Midbrain (tissue), 1 donor: Measurements from ENCODE around the gene STEEP1.
A peak's percentile ranks its signal among the peaks of the same experiment; 100 is the strongest.

ENCODE experiments used
- DNase-seq: peaks from one replicate; lab custom pipeline; 2025; lab: John Stamatoyannopoulos, UW

Gene STEEP1

DNA sequence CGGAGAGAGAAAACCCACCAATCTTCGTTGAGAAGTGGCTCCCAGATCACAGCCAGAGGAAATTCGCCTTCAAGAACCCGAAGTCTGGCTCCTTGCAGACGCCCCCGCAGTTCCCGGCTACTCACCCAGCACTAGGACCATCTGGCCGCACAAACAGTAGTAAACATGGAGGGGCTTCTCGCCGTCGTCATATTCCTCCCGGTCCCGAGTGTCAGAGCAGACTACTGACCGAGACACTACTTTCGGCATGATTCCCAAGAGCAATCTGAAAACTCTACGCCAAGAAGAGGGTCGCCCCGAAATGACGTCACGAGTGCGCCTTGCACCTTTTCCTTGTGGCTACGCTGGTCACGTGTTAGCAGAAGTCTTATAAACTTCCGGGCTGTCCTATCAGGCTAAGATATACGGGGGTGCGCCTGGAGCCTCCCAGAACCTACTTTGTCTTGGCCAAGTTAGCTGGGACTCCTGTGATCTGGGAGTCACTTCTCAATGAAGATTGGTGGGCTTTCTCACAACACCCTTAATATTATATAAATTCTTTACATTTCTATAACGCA lies at the start of gene STEEP1:
Gene STEEP1 (minus strand): TSS at position 303 of the 557 bp plus-strand sequence. CDS start 54 bp downstream, at position 249.
- peak; percentile 74 for DNase-seq

DNA sequence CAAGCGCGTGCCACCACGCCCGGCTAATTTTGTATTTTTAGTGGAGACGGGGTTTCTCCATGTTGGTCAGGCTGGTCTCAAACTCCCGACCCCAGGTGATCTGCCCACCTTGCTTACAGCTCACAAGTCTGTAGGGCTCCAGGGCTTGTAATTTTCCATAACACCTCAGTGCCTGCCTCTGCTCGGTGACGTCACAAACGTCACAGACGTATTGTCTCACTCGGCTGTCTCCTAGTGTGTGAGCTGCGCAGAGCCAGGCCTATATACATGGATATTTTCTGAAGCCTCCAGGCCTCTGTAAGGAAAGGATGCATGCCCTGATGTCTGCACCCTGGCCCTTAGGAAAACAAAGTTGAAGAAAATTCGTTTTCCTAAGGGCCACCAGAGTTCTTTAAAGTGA lies 49.6 kb upstream of the STEEP1 start:
- no peak for DNase-seq

DNA sequence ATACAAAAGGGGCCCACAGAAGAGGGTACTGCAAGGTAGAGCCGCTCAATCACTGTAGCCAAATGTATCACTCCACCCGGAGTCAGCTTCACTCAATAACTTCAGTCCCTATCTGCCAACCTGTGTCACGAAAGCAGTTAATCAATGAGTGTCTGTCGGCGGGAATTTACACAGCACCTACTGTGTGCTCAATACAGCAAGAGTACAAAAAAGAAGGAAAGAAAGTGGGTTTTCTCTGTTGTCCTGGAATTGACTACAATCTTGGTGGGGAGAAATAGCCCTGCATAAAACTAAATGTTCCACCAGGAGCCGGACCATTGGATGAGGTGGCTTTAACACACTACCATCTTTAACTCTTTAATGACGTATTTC lies 41.8 kb upstream of the STEEP1 start:
- no peak for DNase-seq

DNA sequence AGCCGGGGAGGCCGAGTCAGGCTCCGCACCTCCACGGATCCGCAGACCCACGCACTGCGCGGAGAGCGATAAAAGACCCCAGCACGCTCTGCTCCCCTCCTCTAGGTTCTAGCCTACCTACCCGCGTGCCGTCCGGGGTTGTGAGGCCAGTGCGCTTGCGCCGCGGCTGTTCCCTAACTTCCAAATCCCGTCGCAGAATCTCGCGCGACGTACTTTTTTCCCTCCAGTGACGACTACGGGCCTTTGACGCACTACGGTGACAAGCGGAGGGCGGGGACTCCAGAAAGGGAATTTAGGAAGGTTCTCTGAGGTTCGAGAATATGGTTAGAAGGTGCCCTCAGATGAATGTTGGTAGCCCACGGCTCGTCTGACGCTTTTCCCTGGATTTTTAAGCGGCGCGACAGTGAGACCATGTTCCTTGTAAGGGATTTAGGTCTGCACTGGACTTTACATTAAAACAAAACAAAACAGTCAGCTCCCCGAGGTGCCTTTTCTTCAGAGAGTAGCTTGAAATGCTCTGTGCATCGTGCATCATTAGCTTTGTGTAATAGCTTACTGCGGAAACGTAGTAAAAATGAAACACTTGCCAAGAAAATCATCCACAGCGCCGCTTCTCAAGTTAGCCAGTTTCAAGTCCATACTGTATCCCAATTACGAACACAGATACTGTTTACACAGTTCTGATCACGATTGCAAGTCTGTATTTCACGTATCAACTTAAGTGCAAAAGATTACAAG lies 41.2 kb upstream of the STEEP1 start, which contains the start of gene NKRF:
Gene NKRF (minus strand): TSS at position 145 of the 738 bp plus-strand sequence.
- DNase-seq = peak; percentile 85

DNA sequence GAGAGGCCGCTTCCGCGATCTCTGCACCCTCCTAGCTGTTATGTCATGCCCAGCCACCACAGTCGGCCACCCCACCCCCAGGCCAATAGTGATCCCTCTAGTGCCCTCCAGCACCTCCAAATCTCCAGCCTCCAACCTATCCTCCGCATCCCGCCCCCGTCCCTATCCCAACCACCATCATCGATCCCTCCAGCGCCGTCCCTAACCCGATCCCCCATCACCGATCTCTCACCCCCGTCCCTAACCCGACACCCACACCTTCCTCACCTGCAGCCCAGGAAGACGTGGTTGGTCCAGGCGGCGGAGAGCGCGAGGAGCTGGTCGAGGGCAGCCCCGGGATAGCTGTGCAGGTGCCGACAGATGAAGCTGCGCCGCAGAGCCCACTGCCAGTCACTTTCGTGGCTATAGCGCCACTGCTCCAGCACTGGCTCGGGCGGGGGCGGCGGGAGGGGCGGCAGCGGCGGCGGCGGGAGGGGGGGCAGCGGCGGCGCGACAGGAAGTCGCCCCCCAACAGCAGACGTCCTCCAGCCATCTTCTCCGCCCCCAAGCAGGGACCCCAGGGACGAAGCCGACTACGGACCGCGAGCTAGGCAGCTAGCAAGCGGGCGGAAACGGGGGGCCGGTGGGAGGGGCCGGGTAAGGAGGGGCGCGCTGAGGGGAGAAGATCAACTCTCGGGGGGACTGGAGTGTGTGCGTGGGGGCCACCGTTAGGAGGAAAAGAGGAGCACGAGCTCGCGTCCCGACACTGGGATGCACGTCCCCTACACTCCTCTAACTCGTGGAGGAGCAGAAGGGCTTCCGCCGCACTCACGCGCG lies 40.5 kb upstream of the STEEP1 start:
- peak; percentile 36 for DNase-seq

DNA sequence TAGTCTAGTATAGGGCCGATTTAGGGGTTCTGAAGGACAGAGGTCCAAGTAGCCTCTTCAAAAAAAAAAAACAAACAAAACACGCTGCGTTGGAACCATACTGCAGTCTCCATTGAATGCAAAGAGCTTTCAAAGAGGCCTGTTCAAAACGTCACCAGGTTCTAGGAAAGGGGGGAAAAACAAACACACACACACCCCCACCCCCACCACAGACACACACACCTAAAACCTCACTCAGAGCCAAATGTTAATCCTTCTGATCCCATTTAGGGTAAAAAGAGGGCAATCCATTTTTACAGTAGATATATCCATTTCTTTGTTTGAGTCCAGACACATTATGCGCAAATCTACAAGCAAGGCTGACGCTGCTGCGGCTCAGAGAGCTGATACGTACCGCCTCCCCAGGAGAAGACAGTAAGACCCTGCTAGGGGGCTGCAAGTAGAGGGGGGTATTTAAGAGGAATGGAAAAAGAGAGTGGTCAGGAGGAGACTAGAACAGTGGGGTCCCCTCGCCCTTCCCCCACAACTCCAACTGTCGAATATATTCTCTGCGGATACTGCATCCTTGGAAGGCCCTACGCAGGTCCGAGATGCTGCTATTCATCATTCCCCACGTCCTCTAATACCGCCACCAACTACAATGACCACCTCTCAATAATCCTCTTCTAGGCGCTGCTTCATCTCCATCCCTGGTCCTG lies 39.7 kb upstream of the STEEP1 start:
- DNase-seq = no peak

DNA sequence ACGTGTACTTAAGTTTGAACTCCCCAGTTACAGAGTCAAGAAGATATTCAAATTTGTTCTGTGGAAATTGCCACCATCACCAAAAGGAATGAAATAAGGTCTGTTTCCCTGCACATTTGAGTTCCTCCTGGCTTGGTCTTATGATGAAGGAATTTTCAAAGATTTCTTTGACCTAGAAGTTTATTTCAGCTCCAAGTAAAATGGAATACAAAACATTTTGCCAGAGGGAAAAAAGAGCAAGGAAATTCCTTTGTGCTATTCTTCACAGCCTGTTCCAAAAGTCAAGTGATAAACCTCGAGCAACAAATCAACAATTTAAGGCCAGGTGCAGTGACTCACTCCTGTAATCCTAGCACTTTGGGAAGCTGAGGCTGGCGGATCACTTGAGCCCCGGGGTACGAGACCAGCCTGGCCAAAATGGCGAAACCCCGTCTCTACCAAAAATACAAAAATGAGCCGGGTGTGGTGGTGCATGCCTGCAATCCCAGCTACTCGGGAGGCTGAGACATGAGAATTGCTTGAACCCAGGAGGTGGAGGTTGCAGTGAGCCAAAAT lies 37.6 kb upstream of the STEEP1 start:
- DNase-seq = no peak

DNA sequence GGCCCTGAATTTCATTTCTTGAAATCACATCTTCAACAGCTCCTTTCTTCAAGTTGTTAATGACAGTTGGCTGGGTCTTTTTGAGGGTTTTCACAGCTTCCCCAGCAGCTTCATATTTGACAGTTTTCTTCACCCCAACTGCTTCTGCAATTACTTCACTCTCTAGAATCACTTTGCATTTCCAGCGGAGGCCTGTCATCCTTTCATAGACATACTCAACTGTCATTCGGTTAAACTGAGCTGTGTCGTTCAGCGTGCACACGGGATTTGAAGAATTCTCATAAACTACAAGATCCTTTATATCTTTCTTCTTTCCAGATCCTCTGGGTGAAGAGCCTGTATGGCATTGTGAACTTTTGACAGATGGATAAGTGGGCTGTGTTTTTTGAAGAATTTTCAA lies 24.6 kb upstream of the STEEP1 start:
- DNase-seq = no peak

DNA sequence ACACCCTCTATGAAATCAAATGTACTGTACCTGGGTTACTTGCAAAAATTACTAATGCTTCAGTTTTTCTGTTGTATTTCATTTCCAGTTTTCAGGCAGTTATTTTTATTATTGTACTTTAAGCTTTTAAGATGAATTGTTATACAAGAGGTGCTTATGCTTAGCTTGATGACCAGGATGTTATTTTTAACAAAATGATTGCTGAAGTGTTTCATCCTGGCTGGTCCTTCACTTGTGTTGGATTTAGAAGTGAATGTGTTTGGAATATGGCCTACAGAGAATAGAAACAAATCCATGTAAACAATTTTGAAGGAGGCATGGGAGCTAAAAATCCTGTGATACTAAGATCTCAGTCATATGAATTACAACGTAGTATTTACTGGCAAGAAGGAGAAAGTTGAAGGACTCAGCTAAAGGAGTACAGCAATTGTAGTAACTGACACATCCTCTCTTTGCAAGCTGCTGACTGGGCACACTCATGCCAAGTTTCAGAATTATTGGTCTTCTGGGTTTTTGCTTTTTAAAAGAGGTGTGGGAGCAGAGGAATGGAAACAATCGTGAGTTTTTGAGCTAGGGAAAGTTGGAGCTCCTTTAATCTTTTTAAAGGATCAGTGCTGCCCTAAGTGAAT lies 18.3 kb upstream of the STEEP1 start:
- no peak for DNase-seq

DNA sequence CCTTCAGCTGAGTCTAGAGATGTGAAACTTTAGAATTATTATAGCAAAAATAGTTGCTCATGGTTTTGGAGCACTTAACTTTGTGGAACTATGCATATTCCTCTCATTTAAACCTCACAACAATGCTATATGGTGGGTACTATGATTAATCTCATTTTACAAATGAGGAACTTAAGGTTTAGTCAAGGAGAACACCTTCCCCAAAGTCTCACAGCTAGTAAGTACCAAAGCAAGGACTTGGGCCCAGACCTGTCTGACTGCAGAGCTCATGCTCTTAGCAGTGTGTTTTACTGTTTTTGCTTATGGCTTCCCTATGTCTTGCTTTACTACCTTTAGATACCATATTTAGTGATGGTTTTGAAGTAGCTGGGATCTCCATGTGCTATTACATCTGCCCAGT lies 14.2 kb upstream of the STEEP1 start:
- DNase-seq = no peak

DNA sequence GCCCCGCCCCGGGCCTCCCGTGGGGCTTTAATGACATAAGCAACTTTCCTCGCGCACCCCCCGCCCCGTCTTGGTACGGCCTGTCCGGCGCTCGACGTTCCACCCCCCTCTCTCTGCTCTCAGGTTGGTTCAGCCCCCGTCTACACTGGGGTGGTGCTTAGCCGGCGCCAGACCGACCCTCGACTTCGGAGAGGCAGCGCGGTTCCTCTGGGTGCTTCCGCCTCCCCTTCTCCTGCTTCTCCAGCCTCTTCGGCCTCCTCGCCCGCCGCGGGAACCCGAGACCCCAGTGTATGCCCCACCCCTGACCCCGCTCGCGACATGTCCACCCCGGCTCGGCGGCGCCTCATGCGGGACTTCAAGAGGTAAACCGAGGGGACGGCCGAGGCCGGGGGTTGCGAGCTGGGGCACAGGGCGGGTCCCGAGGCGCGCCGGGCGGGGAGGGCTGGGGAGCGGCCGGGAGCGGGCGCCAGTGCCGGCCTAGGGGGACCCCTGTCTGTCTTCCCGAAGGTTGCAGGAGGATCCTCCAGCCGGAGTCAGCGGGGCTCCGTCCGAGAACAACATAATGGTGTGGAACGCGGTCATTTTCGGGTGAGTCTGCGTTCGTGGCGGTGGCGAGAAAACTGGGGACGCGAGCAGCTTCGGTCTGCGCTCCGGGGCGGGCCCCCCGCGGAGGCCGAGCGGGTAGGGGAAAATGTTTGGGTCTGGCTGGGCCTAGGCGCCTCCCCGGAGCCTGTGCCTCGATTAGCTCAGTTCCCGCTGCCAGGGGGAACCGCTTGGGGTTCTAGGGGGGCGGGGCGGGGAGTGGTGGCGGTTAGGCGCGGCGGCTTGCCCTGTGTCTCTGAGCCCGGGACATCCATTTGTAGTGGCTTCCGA lies 9.4 kb upstream of the STEEP1 start, which contains the start of gene UBE2A:
Gene UBE2A (plus strand): TSS at position 170 of the 873 bp plus-strand sequence. CDS start 149 bp downstream, at position 319.
- peak; percentile 83 for DNase-seq

DNA sequence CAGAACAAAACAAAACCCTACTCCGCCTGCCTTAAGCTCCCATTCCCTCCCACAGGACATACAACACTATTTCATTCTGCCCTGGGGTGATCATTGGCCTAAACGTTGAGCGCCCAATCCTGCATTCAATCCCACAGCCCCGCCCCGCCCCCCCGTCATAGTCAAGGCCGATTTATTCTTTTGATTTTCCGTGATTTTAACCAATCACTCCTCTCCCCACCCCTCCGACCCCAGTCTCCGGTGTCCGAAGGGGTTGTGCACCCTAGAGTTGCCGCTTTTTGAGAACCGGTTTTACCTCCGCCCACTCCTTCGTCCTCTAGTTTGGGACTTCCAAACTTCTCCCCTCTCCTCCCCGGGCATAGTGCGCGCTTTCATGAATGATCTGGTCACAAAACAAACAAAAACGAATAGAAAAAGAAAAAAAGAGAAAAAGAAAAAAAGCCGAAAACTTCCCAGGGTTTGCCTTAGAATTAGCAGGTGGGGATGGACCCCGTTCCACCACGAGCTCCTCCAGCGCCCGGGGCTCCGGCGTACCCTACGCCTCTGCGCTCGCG lies 8.7 kb upstream of the STEEP1 start:
- no peak for DNase-seq

DNA sequence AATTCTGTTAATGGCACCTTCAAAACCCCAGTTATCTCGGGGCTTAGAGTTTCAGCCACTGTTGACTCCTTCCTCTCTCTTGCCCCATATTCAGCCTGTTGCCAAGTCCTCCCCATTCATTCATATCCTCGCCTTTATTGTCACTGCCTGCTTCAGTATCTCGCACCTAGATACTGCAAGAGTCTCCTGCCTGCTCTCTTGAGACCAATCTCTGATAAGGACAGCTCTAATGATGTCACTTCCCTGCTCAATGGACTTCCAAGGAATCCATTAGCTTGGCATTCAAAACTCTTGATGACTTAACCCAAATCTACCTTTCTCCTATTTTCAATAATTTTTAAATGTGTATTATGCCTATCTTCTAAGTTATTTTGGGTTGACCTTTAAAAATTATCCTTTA lies 8.0 kb upstream of the STEEP1 start:
- no peak for DNase-seq

DNA sequence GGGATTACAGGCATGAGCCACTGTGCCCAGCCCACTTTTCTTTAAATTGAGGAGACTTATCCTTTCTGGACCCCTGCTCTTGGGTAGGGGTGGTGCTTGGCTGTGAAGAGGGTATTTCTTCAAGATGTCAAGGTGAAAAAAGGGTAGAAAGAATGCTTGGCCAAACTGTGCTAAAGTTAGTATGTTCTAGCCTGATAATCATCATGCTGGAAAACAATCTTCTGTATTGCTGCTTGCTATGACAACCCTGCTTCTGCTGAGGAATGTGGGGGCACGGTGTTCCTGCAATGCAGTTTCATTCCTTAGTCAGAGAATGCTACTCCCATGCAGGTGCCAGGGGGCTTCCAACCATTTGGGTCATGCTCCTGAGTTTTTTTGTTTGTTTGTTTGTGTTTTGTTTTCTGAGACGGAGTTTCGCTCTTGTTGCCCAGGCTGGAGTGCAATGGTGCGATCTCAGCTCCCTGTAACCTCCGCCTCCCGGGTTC lies 5.2 kb upstream of the STEEP1 start:
- no peak for DNase-seq

DNA sequence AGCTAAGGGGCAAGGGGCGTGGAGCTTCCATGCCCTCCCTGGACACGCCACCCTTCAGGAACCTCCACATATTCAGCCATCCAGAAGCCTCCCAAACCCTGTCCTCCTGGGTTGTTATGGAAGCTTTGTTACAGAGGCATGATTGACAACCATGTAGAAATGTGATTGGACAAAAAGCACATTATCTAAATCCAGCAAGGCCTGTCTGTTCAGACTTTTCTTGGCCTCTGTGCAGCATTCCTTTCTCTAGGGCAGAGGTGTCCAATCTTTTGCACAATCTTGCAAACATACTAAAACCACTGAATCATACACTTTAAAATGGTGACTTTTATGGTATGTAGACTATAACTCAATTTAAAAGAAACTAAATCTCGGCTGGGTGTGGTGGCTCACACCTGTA lies 12.7 kb downstream of the STEEP1 start:
- no peak for DNase-seq

DNA sequence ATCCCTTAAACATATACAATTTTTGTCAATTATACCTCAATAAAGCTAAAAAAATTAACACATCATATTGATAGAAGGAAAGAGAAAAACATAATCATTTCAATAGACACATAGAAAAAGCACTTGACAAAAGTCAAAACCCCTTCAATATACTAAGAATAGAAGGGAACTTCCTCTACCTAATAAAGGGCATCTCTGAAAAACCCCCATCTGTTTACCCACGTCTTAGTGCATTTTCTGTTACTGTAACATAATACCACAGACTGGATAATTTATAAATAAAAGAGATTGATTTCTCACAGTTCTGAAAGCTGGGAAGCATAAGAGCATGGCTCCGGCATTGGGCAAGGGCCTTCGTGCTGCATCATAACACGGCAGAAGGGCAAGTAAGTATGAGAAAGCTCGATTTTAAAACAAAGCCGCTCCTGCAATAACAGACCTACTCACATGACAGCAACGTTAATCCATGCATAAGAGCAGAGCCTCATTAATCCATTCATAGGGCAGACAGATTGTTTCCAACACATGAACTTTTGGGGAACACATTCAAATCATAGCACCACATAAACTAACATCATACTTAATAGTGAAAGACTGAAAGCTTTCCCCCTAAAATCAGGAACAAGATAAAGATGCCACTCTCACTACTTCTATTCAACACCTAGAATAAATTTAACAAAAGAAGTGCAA lies 15.7 kb downstream of the STEEP1 start:
- DNase-seq = no peak

DNA sequence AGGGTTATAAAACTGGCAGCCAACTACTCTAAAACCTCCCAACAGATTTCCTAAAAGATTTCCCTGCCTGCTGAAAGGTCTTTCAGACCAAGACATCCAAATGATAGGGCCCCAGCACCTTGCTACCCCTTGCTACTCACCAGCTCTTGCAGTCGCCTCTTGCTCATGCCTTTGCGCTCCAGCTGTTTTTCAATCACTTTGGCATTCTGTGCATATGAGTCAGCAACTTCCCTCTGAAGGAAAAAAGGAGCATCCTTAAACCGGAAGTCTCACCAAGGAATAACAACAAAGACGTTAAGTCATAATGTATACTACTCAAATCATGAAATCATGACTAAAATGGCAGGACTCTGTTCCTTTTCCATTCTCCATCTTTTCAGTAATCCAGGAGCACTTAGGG lies 24.0 kb downstream of the STEEP1 start:
- DNase-seq = no peak

DNA sequence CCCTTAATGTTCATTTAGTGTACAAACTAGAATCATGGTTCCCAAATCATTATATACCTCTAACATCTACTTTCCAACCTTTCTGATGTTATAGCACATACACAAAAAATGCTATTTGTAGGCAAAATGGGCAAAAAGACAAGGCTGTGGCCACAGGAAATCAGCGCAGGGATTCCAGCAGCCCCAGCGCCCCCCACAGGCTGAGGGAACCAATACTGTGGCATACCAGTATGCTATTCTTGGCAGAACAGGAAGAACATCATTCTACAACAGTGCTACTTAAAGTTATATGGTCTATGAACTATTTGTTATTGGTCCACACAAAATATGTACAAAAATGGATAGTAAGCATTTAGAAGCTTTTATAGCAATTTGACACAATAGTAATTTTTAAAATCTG lies 25.3 kb downstream of the STEEP1 start:
- DNase-seq = no peak

DNA sequence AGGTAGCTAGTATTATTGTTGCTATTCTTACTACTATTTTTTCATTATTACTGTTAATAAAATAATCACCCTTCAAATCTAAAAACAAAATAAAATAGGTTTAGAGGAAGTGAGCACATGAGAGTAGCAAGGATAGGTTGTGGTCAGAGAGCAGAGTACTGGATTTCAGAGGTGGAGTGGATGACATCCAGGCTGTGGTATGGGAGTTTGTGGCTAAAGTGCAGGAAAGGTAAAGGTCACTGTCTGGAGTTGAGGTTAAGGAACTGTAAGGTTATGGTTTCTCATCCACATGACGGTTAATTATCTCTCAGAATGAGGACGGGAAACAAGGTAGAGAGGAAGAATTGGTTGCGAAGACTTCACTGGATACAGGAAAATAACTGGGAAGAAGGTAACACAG lies 27.7 kb downstream of the STEEP1 start:
- DNase-seq = no peak
